ENCODE measurements around the gene ARL13B.

ARL13B gene

GRCh38 chr3:94015025-94015424 is 35.1 kb downstream of the ARL13B start:
- no peak for TF ChIP-seq CTCF (IDR thresholded peaks at IDR 0.05)
- Histone ChIP-seq H3K27ac (no peak overlapping the region), H3K4me3 (no peak overlapping the region)
- no peak for DNase-seq (ENCODE audit: low spot score)

- H3K27ac ChIP-seq: no peak overlapping the region
- TF ChIP-seq CTCF (IDR thresholded peaks at IDR 0.05): no peak
- DNase-seq (ENCODE audit: low spot score): no peak
- H3K4me3 ChIP-seq: no peak overlapping the region
Observed at GRCh38 chr3:94019659-94020058, 39.7 kb downstream of the ARL13B start.

DNA sequence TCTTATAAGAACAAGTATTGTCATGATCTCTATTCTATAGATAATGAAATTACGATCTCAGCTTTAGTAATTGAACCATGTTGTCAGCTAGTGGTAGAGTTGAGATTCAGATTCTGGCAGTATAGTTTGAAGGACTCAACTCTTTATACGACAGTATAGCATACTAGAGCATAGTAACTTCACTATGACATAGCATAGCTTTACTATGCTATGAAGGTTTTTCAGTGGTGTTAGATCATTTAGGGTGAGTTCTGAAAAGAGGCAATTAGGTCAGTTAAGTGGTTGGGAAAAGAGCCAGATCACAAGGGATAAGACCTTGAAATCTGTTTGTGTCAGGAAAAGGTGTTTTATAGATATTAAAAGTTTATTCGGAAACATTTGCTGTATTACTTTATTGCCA is 40.3 kb downstream of the ARL13B start:
- TF ChIP-seq CTCF (IDR thresholded peaks at IDR 0.05): no peak
- Histone ChIP-seq H3K27ac (no peak overlapping the region), H3K4me3 (no peak overlapping the region)
- no peak for DNase-seq (ENCODE audit: low spot score)

DNA sequence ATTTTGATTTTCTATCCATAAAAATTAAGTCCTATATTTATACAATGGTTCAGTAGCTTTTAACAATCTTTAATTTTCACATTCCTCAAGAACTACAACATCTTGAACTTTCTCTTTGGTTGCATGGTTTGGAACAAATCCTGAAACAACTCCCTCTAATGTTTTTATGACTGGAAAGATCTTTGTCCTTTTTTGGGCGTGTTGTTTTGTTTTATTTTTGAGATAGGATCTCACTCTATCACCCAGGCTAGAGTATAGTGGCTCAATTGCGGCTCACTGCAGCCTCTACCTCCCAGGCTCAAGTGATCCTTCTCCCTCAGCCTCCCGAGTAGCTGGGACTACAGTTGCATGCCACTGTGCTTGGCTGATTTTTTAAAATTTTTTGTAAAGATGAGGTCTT is 44.4 kb downstream of the ARL13B start:
- Histone ChIP-seq H3K27ac (peak overlapping the region in 1 of 2 donors; percentile 10), H3K4me3 (no peak overlapping the region)
- no peak for DNase-seq (ENCODE audit: low spot score)
- TF ChIP-seq CTCF (IDR thresholded peaks at IDR 0.05): no peak

GRCh38 chr3:94026623-94027022 is 46.7 kb downstream of the ARL13B start:
- DNase-seq (ENCODE audit: low spot score): no peak
- H3K27ac ChIP-seq: no peak overlapping the region
- TF ChIP-seq CTCF (IDR thresholded peaks at IDR 0.05): no peak
- no peak overlapping the region for H3K4me3 ChIP-seq

DNA sequence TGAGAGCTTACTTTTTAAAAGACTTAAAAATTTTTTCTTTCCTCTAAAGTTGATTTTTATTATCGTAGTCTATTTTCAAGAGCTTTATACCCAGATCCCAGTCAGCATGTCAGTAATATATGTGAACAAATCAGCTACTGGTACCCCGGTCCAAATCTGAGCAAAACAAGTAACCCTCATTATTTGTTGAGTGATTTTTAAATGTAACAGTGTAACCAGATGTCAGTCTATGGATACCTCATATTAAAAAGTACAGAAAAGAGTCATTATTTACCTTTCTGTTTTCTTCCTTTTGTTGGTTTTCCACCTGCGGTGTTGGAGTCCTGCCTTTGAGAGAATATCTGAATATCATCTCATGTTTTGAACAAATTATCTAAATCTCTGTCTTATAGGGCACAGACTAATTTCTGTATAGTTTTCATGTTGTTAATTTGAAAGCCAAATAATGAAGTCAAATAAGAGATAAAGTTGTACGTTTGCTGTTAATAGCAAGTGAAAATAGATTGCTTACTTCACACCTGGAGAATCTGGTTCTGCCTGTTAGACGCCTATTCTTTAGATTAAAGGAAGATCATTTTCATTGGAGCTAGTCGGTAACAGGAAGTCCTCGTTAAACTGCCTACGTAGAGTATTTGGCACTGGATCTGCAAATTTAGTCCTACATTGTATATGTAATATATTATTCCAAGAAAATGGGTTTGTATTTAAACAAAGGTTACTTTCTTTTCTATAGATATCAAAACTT is 48.3 kb downstream of the ARL13B start, which contains the start of gene STX19:
STX19 (minus strand) TSS at position 505 of the 745 bp plus-strand sequence. CDS start 13,328 bp downstream, outside the sequence.
- no peak for DNase-seq (ENCODE audit: low spot score)
- no peak within 1 kb of the TSS for H3K27ac ChIP-seq

More for the DNA sequence above, 48.3 kb downstream of the ARL13B start, which contains the start of gene STX19:
- no peak for TF ChIP-seq CTCF (IDR thresholded peaks at IDR 0.05)
- no peak within 1 kb of the TSS for H3K4me3 ChIP-seq

Data from coronary artery (tissue), 2 donors.